GM12878 (cell line): Measurements from ENCODE around the gene ERC2. TPM values are rescaled to one million over a fixed set of nuclear protein-coding genes. Genes with fewer than 3 reads are reported as not detected.

Experiments
- CHD2 ChIP-seq: IDR thresholded peaks from 2 replicates; pipeline ENCODE4 v1.6.1; 2011; ENCODE audit warnings: low read depth, low read length, improper control_type of control experiment, borderline replicate concordance
- CTCF ChIP-seq, 3 experiments: IDR thresholded peaks in 2 of 3; conservative IDR thresholded peaks in 1 of 3; 2 replicates each; pipeline ENCODE4 v1.5.1; 2011; ENCODE audit warnings: low read depth in 3 of 3, low read length in 3 of 3, mild to moderate bottlenecking in 3 of 3, control low read depth in 2 of 3, moderate library complexity in 2 of 3, inconsistent platforms in 1 of 3, mixed read lengths in 1 of 3; ENCODE audit not compliant: control insufficient read depth in 2 of 3, insufficient read depth in 1 of 3; ENCODE audit errors: extremely low read depth in 1 of 3
- EGR1 ChIP-seq, 2 experiments: IDR thresholded peaks; 1 replicate in 1 of 2; 2 replicates in 1 of 2; pipeline ENCODE4 v1.6.1; 2011 to 2012; ENCODE audit warnings: low read depth in 2 of 2, low read length in 2 of 2, borderline replicate concordance in 1 of 2, mild to moderate bottlenecking in 1 of 2, moderate library complexity in 1 of 2
- EP300 ChIP-seq, 2 experiments: fragments of 150-350 bp in 1 of 2; IDR thresholded peaks; 2 replicates each; pipeline ENCODE4 v1.6.1; 2011 to 2012; ENCODE audit warnings: low read depth in 2 of 2, low read length in 2 of 2, borderline replicate concordance in 1 of 2, improper control_type of control experiment in 1 of 2, inconsistent platforms in 1 of 2; ENCODE audit not compliant: control insufficient read depth in 1 of 2
- ESRRA ChIP-seq: IDR thresholded peaks from 2 replicates; pipeline ENCODE4 v1.6.1; 2012; ENCODE audit warnings: mild to moderate bottlenecking, low read length, improper control_type of control experiment
- GATAD2B ChIP-seq: fragments of 450-650 bp; conservative IDR thresholded peaks from 2 replicates; pipeline ENCODE4 v1.6.1; 2017; ENCODE audit warnings: low read depth, mild to moderate bottlenecking, moderate library complexity
- PAX8 ChIP-seq: fragments of 450-650 bp; IDR thresholded peaks from 2 replicates; pipeline ENCODE4 v1.6.1; 2017; ENCODE audit warnings: mild to moderate bottlenecking, moderate library complexity
- RAD21 ChIP-seq: IDR thresholded peaks from 2 replicates; pipeline ENCODE4 v1.6.1; 2011; ENCODE audit warnings: mild to moderate bottlenecking, low read depth, low read length, moderate library complexity; ENCODE audit not compliant: insufficient read depth
- RCOR1 ChIP-seq: conservative IDR thresholded peaks from 2 replicates; pipeline ENCODE4 v1.6.1; 2012; ENCODE audit warnings: low read depth, low read length, improper control_type of control experiment
- RELA ChIP-seq: fragments of 450-650 bp; IDR thresholded peaks from 2 replicates; pipeline ENCODE4 v1.8.0; 2014; ENCODE audit warnings: borderline replicate concordance; ENCODE audit not compliant: partially characterized antibody
- REST ChIP-seq: IDR thresholded peaks from 2 replicates; pipeline ENCODE4 v1.6.1; 2012; ENCODE audit warnings: mild to moderate bottlenecking, low read depth, low read length
- SIX5 ChIP-seq: IDR thresholded peaks from 2 replicates; pipeline ENCODE4 v1.6.1; 2011; ENCODE audit warnings: mild to moderate bottlenecking, low read depth, low read length, moderate library complexity; ENCODE audit not compliant: severe bottlenecking
- SKIL ChIP-seq: fragments of 450-650 bp; IDR thresholded peaks from 2 replicates; pipeline ENCODE4 v1.6.1; 2017; ENCODE audit warnings: mild to moderate bottlenecking, low read depth, inconsistent platforms; ENCODE audit not compliant: poor library complexity, severe bottlenecking
- SMC3 ChIP-seq: IDR thresholded peaks from 2 replicates; pipeline ENCODE4 v1.6.1; 2011; ENCODE audit warnings: low read length, improper control_type of control experiment, borderline replicate concordance
- YY1 ChIP-seq: IDR thresholded peaks from 2 replicates; pipeline ENCODE4 v1.6.1; 2011; ENCODE audit warnings: low read depth, mild to moderate bottlenecking, low read length
- ZNF24 ChIP-seq: fragments of 450-650 bp; IDR thresholded peaks from 2 replicates; pipeline ENCODE4 v1.6.1; 2017; ENCODE audit warnings: antibody characterized with exemption, mild to moderate bottlenecking
- polyA plus RNA-seq, 11 experiments: library from polyadenylated mRNA; depleted of rRNA in 4 of 11; unstranded in 6 of 11; stranded (reverse) in 5 of 11; fragments of >200 nt; fragmentation: Nextera tagmentation in 4 of 11; fragmentation: Illumina TruSeq in 1 of 11; extraction: Ambion mirVana in 4 of 11; extraction: Trizol in 1 of 11; gene quantifications; 1 replicate in 1 of 11; 2 replicates in 10 of 11; pipeline versions ENCODE4 v1.2.1 to v1.2.3, GENCODE V29; 2011 to 2016; ENCODE audit warnings: inconsistent platforms in 2 of 11, missing spikeins in 2 of 11, low read depth in 1 of 11
- total RNA-seq, 4 experiments: library from RNA; depleted of rRNA in 3 of 4; stranded (reverse); fragments of >200 nt in 3 of 4; fragmentation: Illumina TruSeq in 1 of 4; extraction: Trizol in 1 of 4; gene quantifications; 2 replicates each; pipeline versions ENCODE4 v1.2.1 to v1.2.3, GENCODE V29; 2013 to 2021
- TF ChIP-seq, protein P1 (sequence below): fragments of 450-650 bp; IDR thresholded peaks from 2 replicates; pipeline ENCODE4 v1.6.1; 2016; ENCODE audit warnings: mild to moderate bottlenecking, moderate library complexity, borderline replicate concordance

The ERC2 gene
- total and polyA plus RNA-seq, 10 of the 15 experiments (the other 5 are each of a cell fraction or from before 2014, with no cell fraction given) = 0.06 to 1.4 (median 0.12) TPM; not detected in 3

GRCh38 chr3:56494679-56495322, 26.5 kb upstream of the ERC2 start (continued):
- TF ChIP-seq SKIL = peak; percentile 36
- TF ChIP-seq, protein P1, sequence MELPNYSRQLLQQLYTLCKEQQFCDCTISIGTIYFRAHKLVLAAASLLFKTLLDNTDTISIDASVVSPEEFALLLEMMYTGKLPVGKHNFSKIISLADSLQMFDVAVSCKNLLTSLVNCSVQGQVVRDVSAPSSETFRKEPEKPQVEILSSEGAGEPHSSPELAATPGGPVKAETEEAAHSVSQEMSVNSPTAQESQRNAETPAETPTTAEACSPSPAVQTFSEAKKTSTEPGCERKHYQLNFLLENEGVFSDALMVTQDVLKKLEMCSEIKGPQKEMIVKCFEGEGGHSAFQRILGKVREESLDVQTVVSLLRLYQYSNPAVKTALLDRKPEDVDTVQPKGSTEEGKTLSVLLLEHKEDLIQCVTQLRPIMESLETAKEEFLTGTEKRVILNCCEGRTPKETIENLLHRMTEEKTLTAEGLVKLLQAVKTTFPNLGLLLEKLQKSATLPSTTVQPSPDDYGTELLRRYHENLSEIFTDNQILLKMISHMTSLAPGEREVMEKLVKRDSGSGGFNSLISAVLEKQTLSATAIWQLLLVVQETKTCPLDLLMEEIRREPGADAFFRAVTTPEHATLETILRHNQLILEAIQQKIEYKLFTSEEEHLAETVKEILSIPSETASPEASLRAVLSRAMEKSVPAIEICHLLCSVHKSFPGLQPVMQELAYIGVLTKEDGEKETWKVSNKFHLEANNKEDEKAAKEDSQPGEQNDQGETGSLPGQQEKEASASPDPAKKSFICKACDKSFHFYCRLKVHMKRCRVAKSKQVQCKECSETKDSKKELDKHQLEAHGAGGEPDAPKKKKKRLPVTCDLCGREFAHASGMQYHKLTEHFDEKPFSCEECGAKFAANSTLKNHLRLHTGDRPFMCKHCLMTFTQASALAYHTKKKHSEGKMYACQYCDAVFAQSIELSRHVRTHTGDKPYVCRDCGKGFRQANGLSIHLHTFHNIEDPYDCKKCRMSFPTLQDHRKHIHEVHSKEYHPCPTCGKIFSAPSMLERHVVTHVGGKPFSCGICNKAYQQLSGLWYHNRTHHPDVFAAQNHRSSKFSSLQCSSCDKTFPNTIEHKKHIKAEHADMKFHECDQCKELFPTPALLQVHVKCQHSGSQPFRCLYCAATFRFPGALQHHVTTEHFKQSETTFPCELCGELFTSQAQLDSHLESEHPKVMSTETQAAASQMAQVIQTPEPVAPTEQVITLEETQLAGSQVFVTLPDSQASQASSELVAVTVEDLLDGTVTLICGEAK = peak; percentile 56; the same call in 1 of the 2 replicates
- no peak for TF ChIP-seq EGR1 (IDR thresholded peaks at IDR 0.05; ENCODE audit: borderline replicate concordance in 1 of 2, low read depth in 2 of 2, low read length in 2 of 2)
- TF ChIP-seq EP300 (IDR thresholded peaks at IDR 0.05; ENCODE audit: borderline replicate concordance in 1 of 2, control insufficient read depth in 1 of 2, low read depth in 2 of 2, low read length in 2 of 2) = no peak
- no peak for TF ChIP-seq GATAD2B
- TF ChIP-seq RAD21 = peak; percentile 74
- TF ChIP-seq PAX8 = no peak
- peak; percentile 93 to 99 (median 98) for TF ChIP-seq CTCF (IDR thresholded peaks at IDR 0.05 in 2 of 3, conservative IDR thresholded peaks at IDR 0.05 in 1 of 3; ENCODE audit: control insufficient read depth in 2 of 3, extremely low read depth in 1 of 3, insufficient read depth in 1 of 3, low read depth in 3 of 3, low read length in 3 of 3)
- TF ChIP-seq RCOR1 = peak; percentile 97
- peak; percentile 56; the same call in 1 of the 2 replicates for TF ChIP-seq ZNF24
- TF ChIP-seq SMC3 = peak; percentile 74; the same call in 1 of the 2 replicates
- TF ChIP-seq RELA = peak; percentile 28
- no peak for TF ChIP-seq SIX5
- TF ChIP-seq REST = peak; percentile 100
- no peak for TF ChIP-seq CHD2
- TF ChIP-seq YY1 = peak; percentile 75
- no peak for TF ChIP-seq ESRRA
